Skin epidermis (tissue), 12 donors: ENCODE results near the gene PFDN2.

Source experiments
- H3K27ac ChIP-seq, 21 experiments: fragments of 200-600 bp; sonication (generic) in 11 of 21; one replicate each; pipeline ENCODE4 v1.5.0; 2020; ENCODE audit warnings: mild to moderate bottlenecking in 3 of 21, inconsistent platforms in 2 of 21, moderate library complexity in 2 of 21
- H3K4me3 ChIP-seq, 7 experiments: fragments of 200-600 bp; sonication (generic) in 2 of 7; one replicate each; pipeline ENCODE4 v1.5.0; 2020; ENCODE audit warnings: inconsistent platforms in 2 of 7, mild to moderate bottlenecking in 2 of 7, moderate library complexity in 1 of 7

PFDN2 gene

GRCh38 chr1:161085165-161085564 lies 32.7 kb downstream of the PFDN2 start:
- Histone ChIP-seq H3K27ac (peak overlapping the region in 20 of 21 experiments; percentile 42 to 91 (median 78)), H3K4me3 (peak overlapping the region in 5 of 7 experiments; percentile 0 to 46 (median 13))

GRCh38 chr1:161084597-161084988 lies 33.2 kb downstream of the PFDN2 start:
- Histone ChIP-seq H3K27ac (peak overlapping the region; percentile 14 to 91 (median 77)), H3K4me3 (peak overlapping the region in 4 of 7 experiments; percentile 0 to 46 (median 26))

- peak overlapping the region in 1 of 7 experiments; percentile 39 for H3K4me3 ChIP-seq
Observed at GRCh38 chr1:161083748-161084596, 33.9 kb downstream of the PFDN2 start.

DNA sequence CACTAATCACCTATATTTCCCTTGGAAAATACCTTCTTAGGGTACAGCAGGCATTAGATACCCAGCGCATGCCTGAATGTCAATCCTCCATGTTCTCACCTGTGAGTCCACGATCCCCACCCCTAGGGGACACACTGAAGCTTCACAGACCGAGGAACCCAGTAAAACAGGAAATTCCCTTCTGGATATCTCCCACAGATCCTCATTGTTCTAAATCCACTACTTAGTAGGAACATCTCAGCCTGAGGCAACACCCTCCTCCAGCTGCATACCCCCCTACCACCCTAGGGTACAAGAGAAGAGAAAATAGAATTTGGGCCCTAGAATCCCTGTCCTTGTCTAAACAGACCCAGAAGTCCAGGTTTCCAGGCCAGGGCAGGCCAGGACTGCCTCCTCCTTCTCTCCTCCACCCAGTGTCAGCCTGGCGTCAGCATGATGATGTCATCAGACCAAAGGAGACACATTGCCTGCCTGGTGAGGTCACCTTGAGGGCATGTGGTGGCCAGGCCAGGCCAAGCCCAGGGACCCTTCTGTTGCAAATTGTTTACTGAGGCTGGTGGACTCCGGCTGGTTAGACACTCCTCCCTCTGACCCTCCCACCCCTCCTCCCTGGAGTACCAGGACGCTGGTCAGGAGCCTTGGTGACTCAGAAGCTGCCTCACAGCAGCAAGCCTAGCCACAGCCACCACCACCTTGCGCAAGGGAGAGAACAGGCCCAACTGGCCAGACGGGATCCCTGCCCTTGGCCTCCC lies 34.7 kb downstream of the PFDN2 start:
- H3K4me3 ChIP-seq, result no peak overlapping the region
- H3K27ac ChIP-seq, result peak overlapping the region in 20 of 21 experiments; percentile 51 to 91 (median 78)

More at GRCh38 chr1:161083748-161084596, 33.9 kb downstream of the PFDN2 start:
- H3K27ac ChIP-seq, result peak overlapping the region in 20 of 21 experiments; percentile 53 to 91 (median 80)

- peak overlapping the region in 20 of 21 experiments; percentile 51 to 91 (median 77) for H3K27ac ChIP-seq
Observed at GRCh38 chr1:161082483-161082882, 35.4 kb downstream of the PFDN2 start.

GRCh38 chr1:161081519-161081918 lies 36.3 kb downstream of the PFDN2 start:
- no peak overlapping the region for H3K4me3 ChIP-seq

More at GRCh38 chr1:161082483-161082882, 35.4 kb downstream of the PFDN2 start:
- H3K4me3 ChIP-seq, result no peak overlapping the region

DNA sequence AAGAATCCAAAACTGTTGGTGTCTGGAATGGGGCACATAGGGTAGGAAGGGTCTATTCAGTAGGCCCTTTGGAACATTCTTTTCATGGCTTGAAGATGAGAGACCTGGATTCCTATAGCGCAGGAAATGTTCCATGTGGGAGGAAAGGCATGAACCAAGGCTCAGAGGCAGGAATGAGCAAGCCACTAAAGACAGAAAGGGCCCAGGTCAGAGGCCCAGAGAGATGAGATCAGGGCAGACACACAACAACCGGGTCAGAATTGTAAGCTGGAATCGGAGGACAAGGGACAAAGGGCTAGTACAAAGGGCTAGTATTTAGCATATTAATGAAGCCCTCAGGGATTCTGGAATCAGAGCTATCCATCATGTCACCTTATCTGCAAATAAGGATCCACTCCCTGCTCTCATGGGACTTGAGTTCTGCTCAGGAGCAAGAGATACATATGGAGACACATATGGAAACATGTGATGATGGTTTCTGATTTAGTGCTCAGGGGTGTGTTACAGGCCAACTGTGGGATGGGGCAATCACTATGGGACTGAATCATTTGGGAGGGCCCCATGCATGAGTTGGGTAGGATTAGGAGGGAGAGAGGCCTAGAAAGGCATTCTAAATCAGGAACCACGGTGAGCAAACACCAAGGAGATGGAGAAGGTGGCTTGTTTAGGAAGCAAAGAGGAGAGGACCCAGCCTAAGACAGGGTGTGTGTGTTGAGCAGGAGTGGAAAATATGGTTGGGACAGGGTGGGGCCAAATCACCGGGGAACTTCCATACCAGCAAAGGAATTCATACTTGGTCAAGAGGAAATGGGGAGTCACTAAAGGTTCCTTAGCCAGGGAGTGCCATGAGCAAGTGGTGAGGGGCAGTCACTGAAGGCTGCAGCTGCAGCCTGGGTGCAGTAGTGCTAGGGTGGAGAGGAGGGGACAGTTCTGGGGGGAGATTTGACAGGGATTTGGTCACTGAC lies 37.1 kb downstream of the PFDN2 start:
- Histone ChIP-seq H3K4me3 (no peak overlapping the region), H3K27ac (peak overlapping the region in 20 of 21 experiments; percentile 14 to 91 (median 66))

More at GRCh38 chr1:161081519-161081918, 36.3 kb downstream of the PFDN2 start:
- peak overlapping the region in 18 of 21 experiments; percentile 31 to 91 (median 77) for H3K27ac ChIP-seq

DNA sequence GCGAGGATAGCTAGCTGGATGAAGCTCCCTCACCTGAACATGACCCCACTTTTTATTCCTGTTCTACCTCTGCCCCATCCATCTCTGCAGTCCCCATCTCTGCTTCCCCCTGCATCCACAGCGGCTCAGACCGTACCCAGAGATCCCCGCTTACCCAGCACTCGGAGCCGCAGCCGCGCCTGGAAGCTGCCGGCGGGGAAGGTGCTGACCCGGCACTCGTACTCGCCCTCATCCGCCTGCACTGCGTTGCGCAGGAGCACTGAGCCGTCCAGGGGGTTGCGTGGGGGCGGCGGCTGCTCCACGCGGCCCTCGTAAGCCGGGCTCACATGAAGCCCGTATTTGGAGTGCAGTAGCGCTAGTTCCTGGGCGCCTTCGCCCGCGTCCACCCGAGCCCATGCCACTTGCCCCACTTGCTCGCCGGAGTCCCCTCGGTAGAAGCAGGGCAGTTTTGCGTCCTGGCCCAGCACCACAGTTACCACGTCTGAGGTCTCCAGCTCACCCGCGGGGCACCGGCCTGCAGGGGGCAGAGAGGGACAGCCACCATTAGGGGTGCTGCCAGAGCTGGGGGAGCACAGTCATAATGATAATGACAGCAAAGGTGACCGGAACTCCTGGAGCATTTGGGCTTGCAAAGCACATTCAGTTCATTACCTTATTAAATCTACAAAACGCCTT lies 38.3 kb downstream of the PFDN2 start:
- peak overlapping the region in 7 of 21 experiments; percentile 1 to 90 (median 31) for H3K27ac ChIP-seq

GRCh38 chr1:161077426-161077825 lies 40.4 kb downstream of the PFDN2 start:
- H3K27ac ChIP-seq, result peak overlapping the region in 4 of 21 experiments; percentile 29 to 60 (median 54)

More for the DNA sequence above, 38.3 kb downstream of the PFDN2 start:
- no peak overlapping the region for H3K4me3 ChIP-seq

DNA sequence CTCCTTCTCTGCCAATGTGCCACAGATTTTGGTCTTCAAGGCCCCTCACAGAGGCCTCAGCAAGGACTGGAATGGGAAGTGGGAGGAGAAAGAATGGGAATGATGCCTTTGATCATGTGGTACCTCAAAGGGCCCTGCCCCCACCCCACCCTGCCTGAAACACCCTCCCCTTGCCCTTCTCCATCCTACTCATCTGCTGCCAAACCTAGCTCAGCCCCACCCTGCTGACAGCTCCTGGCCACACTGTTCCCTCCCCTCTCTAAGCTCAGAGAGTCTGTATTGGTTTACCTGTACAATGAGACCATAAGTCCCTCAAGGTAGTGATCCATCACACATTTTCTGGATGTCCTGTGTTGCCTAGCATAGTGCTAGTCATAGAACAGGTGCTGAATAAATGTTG lies 41.4 kb downstream of the PFDN2 start:
- no peak overlapping the region for H3K4me3 ChIP-seq
- H3K27ac ChIP-seq, result peak overlapping the region in 6 of 21 experiments; percentile 1 to 82 (median 42)

More at GRCh38 chr1:161077426-161077825, 40.4 kb downstream of the PFDN2 start:
- no peak overlapping the region for H3K4me3 ChIP-seq

GRCh38 chr1:161074676-161075368 lies 43.0 kb downstream of the PFDN2 start:
- no peak overlapping the region for H3K4me3 ChIP-seq
- H3K27ac ChIP-seq, result peak overlapping the region in 19 of 21 experiments; percentile 12 to 82 (median 66)

DNA sequence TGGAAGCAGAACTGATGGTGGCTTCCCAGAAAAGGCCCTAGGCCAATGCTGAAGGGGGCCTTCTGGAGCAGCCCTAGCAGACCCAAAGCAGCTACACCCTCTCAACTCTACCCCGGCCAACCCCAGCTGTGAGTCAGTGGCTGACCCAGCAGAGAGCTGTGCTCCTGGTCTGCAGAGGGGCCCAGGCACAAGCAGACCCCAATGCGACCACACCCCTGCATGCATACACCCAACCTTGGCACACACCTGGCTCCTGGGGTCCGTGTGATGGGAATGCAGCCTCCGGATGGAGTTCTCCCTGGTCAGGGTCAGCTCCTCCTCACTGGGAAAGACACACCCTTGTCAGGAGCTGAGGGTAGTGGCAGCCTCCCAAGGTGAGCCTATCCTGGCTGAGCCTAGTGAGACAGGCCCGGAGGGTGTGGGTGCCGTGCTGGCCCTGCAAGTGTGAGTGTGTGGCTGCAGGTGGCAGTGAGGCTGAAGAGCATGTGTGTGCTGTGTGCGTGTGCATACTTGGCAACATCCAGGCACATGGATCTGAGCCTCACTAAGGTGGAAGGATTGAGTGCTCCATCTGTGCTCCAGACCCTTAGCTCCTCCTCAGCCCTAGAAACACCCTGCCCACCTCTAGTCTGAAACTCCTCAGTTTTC lies 44.2 kb downstream of the PFDN2 start:
- Histone ChIP-seq H3K27ac (peak overlapping the region in 17 of 21 experiments; percentile 12 to 82 (median 66)), H3K4me3 (peak overlapping the region in 1 of 7 experiments; percentile 5)

GRCh38 chr1:161072751-161073449 lies 44.9 kb downstream of the PFDN2 start:
- H3K4me3 ChIP-seq, result no peak overlapping the region
- peak overlapping the region in 4 of 21 experiments; percentile 10 to 66 (median 40) for H3K27ac ChIP-seq

DNA sequence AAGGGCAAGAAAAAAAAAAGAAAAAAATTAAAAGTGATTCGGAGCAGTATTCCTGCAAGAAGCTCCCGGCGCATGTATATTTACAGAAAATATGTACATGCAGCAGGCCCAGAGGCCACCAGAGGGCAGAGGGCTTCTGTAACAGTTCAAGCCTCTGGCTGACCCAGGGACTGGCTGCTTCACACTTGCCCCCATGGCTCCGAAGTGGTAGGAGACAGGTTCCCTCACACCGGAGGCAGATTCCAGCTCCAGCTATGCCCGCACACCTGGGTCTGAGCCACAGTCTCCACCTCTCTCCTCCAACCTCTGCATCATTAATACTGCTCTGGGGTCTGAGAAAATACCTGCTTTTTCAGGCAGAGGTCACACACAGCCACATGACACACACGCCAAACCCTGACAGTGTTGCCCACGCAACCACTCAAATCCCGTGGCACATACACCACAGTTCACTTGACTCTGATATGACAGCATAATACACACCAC lies 45.9 kb downstream of the PFDN2 start:
- H3K27ac ChIP-seq, result no peak overlapping the region

DNA sequence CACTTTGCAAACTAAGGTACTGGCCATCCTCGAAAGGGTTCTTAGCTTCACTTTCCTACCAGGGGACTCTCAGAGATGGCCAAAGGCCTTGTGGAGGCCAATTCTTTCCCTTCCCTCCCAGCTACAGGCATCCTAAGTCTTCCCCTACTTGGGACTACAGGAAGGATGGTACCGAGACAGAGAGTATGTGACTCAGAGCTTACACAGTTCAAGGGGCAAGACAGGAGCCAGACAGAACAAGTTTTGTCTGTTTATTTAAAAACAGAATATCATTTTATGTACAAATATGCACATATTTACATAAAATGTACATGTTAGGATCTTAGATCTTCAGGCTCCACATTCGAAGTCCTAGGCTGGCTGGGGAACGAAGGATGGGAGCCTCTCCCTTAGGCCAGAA lies 47.1 kb downstream of the PFDN2 start:
- no peak overlapping the region for H3K4me3 ChIP-seq
- peak overlapping the region in 9 of 21 experiments; percentile 28 to 99 (median 91) for H3K27ac ChIP-seq

More for the DNA sequence above, 45.9 kb downstream of the PFDN2 start:
- no peak overlapping the region for H3K4me3 ChIP-seq

DNA sequence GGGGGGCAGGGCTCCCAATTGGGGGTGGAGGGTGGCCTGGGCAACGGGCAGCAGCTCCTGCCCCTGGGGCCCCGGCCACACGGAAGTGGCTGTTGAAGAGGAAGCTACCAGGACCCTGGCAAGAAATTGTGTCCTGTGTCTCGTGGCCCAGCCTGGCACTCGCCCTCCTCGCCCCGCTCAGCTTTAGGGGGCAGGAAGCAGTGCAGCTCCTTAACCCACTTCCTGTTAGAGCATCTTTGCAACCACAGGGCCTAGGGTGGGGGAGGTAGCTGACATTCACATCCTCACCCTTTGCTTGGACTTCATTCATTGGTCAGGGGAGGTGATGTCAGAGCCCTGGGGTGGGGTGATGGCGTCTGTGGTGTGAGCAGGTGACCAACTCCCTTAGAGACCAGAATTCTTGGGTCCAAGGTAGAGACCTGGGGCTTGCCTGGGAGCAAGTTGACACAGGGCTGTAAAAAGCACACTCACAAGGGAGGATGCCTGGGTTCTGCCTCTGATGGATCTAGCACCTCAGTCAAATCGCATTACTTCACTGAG lies 48.0 kb downstream of the PFDN2 start, which contains the start of gene ARHGAP30:
ARHGAP30 (minus strand) TSS at position 161 of the 540 bp plus-strand sequence. CDS start 267 bp downstream, outside the sequence.
- Histone ChIP-seq H3K27ac (peak within 1 kb of the TSS; percentile 52 to 99 (median 89)), H3K4me3 (peak within 1 kb of the TSS; percentile 38 to 53 (median 47))
